ENCODE measurements around the gene FGD5. TPM values are rescaled to one million over a fixed set of nuclear protein-coding genes. Genes with fewer than 3 reads are reported as not detected.
A peak's percentile ranks its signal among the peaks of the same experiment; 100 is the strongest.

FGD5 gene
- total and polyA plus RNA-seq, 2 experiments from 2014 or later: 7.4 to 12.2 TPM

- no peak overlapping the region for H3K4me3 ChIP-seq
- H3F3A ChIP-seq (replicated peaks; ENCODE audit: low read depth): no peaks in the 10 kb centered on the region
- H3K4me2 ChIP-seq: no peak overlapping the region
- H3K9me2 ChIP-seq (ENCODE audit: insufficient read depth): no peaks in the 10 kb centered on the region
- no peak overlapping the region for H2AFZ ChIP-seq
- no peaks in the 10 kb centered on the region for H3K27me3 ChIP-seq (ENCODE audit: insufficient read depth)
- H3K27ac ChIP-seq (ENCODE audit: low read depth): no peak overlapping the region
- H3K9me3 Mint-ChIP-seq: no peaks in the 10 kb centered on the region
- ATAC-seq (no peak), DNase-seq (ENCODE audit: low spot score) (no peak)
- H3K27me3 Mint-ChIP-seq (ENCODE audit: insufficient read depth, low read depth, poor library complexity): peaks cover 6% of the 10 kb centered on the region
- H3K79me2 ChIP-seq (replicated peaks; ENCODE audit: insufficient read depth): no peaks in the 10 kb centered on the region
- TF ChIP-seq REST (IDR thresholded peaks at IDR 0.05; ENCODE audit: unreplicated experiment): no peak
- TF ChIP-seq POLR2AphosphoS5 (IDR thresholded peaks at IDR 0.05; ENCODE audit: low read depth): no peak
- TF ChIP-seq JUNB (IDR thresholded peaks at IDR 0.05; ENCODE audit: unreplicated experiment): no peak
- TF ChIP-seq STAT1 (IDR thresholded peaks at IDR 0.05; ENCODE audit: unreplicated experiment): no peak
- no peak for TF ChIP-seq ZNF331 (CRISPR knock-in tag; IDR thresholded peaks at IDR 0.05; ENCODE audit: low read depth)
- TF ChIP-seq, protein P1, sequence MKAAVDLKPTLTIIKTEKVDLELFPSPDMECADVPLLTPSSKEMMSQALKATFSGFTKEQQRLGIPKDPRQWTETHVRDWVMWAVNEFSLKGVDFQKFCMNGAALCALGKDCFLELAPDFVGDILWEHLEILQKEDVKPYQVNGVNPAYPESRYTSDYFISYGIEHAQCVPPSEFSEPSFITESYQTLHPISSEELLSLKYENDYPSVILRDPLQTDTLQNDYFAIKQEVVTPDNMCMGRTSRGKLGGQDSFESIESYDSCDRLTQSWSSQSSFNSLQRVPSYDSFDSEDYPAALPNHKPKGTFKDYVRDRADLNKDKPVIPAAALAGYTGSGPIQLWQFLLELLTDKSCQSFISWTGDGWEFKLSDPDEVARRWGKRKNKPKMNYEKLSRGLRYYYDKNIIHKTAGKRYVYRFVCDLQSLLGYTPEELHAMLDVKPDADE (IDR thresholded peaks at IDR 0.05): no peak
- no peak for TF ChIP-seq EZH2phosphoT487 (IDR thresholded peaks at IDR 0.05; ENCODE audit: unreplicated experiment)
- TF ChIP-seq EZH2 (IDR thresholded peaks at IDR 0.05; ENCODE audit: low read depth, unreplicated experiment): no peak
- no peak for TF ChIP-seq ZNF114 (CRISPR knock-in tag; IDR thresholded peaks at IDR 0.05)
- no peak for TF ChIP-seq NANOG (IDR thresholded peaks at IDR 0.05; ENCODE audit: borderline replicate concordance)
- TF ChIP-seq CREB1 (CRISPR knock-in tag; IDR thresholded peaks at IDR 0.05; ENCODE audit: low read depth): no peak
- no peak for TF ChIP-seq CTCF (conservative IDR thresholded peaks at IDR 0.05; ENCODE audit: low read depth in 2 of 2)
- no peaks in the 10 kb centered on the region for H4K20me1 ChIP-seq (replicated peaks; ENCODE audit: insufficient read depth)
- no peaks in the 10 kb centered on the region for H3K36me3 Mint-ChIP-seq (ENCODE audit: low read depth)
- peaks cover 7% of the 10 kb centered on the region for H3K4me1 ChIP-seq (ENCODE audit: insufficient read depth)
- H3K4me3 Mint-ChIP-seq: no peak overlapping the region
- H3K4me1 Mint-ChIP-seq: peaks cover 26% of the 10 kb centered on the region
- H3K36me3 ChIP-seq (ENCODE audit: insufficient read depth): no peaks in the 10 kb centered on the region
- H3K27ac Mint-ChIP-seq: peak overlapping the region; percentile 13; the same call in 1 of the 2 replicates
Measured at GRCh38 chr3:14792691-14793121, 26.1 kb upstream of the FGD5 start.
